ENCODE data around the gene FYCO1. TPM values are rescaled to one million over a fixed set of nuclear protein-coding genes. Genes with fewer than 3 reads are reported as not detected.

The FYCO1 gene
- total and polyA plus RNA-seq, 9 of the 15 experiments (the other 6 are each of a cell fraction or from before 2014, with no cell fraction given), result 2.1 to 13.8 (median 7.4) TPM

DNA sequence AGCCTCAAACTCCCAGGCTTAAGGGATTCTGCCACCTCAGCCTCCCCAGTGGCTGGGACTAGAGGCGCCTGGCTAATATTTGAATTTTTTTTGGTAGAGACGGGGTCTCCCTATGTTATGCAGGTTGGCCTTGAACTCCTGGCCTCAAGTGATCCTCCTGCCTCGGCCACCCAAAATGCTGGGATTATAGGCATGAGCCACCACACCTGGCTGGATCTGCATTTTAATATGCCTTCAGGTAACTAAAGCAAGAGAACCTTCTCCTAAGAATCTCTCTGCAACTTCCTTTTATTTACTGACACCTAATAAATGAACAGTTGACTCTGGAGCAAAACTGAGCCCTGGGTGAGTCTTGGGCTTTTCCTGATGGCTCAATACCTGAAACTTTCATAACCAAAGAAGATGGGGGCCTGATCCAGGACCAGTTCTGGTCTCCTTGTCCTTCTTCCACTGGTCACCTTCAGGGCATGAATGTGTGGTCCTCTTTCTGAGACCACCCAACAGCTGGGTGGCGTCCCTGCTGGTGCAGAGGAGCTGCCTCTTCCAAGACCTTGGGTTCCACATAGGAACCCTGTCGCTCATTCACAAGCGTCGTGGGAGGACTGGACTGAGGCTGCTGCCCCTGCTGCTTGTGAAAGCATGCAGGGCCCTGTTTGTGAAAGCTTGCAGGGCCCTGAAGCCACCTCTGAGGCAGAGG lies 81.1 kb downstream of the FYCO1 start:
- 22% methylated on average over 7 of the region's 7 CpGs for WGBS (ENCODE audit: insufficient coverage, low coverage, missing lambda C conversion rate)
- ChIA-PET POLR2A (interaction anchor here (0.6 to 0.8 kb wide), 2 partner anchors 9 to 107 kb away, joined by 3 read pairs; no protein-coding TSS in a partner anchor), CTCF (ENCODE audit: low intra/inter-chr PET ratio) (no interaction called here)
- Histone ChIP-seq H3K27ac (ENCODE audit: extremely low read depth, low read depth, low read length) (no peak overlapping the region), H3K79me2 (ENCODE audit: control insufficient read depth, insufficient read depth, low read length) (no peaks in the 10 kb centered on the region), H4K20me1 (replicated peaks; ENCODE audit: control insufficient read depth, insufficient read depth, low read length) (no peaks in the 10 kb centered on the region; the same call in 1 of the 2 replicates), H3K9me1 (ENCODE audit: control insufficient read depth, insufficient read depth, low read length) (no peaks in the 10 kb centered on the region), H3K4me2 (ENCODE audit: insufficient read depth, low read length) (no peak overlapping the region), H3K27me3 (ENCODE audit: control insufficient read depth in 2 of 2, insufficient read depth in 2 of 2, low read length in 2 of 2) (peaks cover 0 to 7% of the 10 kb centered on the region in 2 experiments; a peak in 2 of 5 replicates), H3K9me3 (replicated peaks; ENCODE audit: control insufficient read depth, insufficient read depth, low read depth, low read length) (no peaks in the 10 kb centered on the region), H3K4me1 (replicated peaks in 1 of 2; ENCODE audit: control insufficient read depth in 2 of 2, insufficient read depth in 2 of 2, low read length in 2 of 2) (no peaks in the 10 kb centered on the region; a peak in 1 of 5 replicates), H3K4me3 (no peak overlapping the region), H3K36me3 (ENCODE audit: control insufficient read depth, insufficient read depth, low read length) (peaks cover under 1% of the 10 kb centered on the region; the same call in 1 of the 3 replicates), H3K9ac (ENCODE audit: insufficient read depth in 1 of 2, low read depth in 2 of 2, low read length in 2 of 2) (no peak overlapping the region), H2AFZ (ENCODE audit: low read depth, low read length) (no peak overlapping the region)
- TF ChIP-seq SMARCA5 (IDR thresholded peaks at IDR 0.05), result no peak
- TF ChIP-seq MXI1 (IDR thresholded peaks at IDR 0.05; ENCODE audit: low read depth, low read length), result no peak
- no peak for TF ChIP-seq GATAD2A (IDR thresholded peaks at IDR 0.05)
- TF ChIP-seq, protein P1, sequence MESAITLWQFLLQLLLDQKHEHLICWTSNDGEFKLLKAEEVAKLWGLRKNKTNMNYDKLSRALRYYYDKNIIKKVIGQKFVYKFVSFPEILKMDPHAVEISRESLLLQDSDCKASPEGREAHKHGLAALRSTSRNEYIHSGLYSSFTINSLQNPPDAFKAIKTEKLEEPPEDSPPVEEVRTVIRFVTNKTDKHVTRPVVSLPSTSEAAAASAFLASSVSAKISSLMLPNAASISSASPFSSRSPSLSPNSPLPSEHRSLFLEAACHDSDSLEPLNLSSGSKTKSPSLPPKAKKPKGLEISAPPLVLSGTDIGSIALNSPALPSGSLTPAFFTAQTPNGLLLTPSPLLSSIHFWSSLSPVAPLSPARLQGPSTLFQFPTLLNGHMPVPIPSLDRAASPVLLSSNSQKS (CRISPR knock-in tag; IDR thresholded peaks at IDR 0.05), result no peak
- BruUV-seq (replicated peaks), result no TSS peak
- ATAC-seq (no peak; the same call in 2 of the 3 replicates), DNase-seq (ENCODE audit: extremely low read depth in 1 of 4, low spot score in 3 of 4) (no peak), FAIRE-seq (no peak)
- in situ Hi-C loops (cut with MboI), result no loop called here
- intact Hi-C loops (cut with micrococcal nuclease), result no loop called here

DNA sequence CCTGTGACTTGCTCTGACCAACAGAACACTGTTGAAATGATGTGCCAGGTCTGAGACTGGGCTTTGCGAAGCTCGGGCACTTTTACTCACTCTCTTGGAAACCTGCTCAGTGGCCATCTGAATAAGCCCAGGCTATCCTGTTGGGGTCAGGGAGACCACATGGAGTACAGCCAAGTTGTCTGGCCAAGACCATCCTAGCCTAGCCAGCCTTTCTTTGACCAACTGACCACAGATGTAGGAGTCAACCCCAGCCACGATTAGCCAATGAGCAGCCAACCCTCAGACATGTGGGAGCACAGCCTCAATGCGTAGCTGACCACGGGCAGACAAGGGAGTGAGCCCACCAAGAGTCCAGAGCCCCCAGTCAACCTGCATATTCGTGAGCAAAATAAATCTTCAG lies 83.2 kb downstream of the FYCO1 start:
- FAIRE-seq, result peak; percentile 11

More for the DNA sequence above, 83.2 kb downstream of the FYCO1 start:
- Histone ChIP-seq H3K4me3 (no peak overlapping the region), H3K9me1 (ENCODE audit: control insufficient read depth, insufficient read depth, low read length) (peaks cover 2% of the 10 kb centered on the region), H3K9me3 (replicated peaks; ENCODE audit: control insufficient read depth, insufficient read depth, low read depth, low read length) (no peaks in the 10 kb centered on the region), H3K9ac (ENCODE audit: insufficient read depth in 1 of 2, low read depth in 2 of 2, low read length in 2 of 2) (no peak overlapping the region), H2AFZ (ENCODE audit: low read depth, low read length) (no peak overlapping the region), H3K79me2 (ENCODE audit: control insufficient read depth, insufficient read depth, low read length) (no peaks in the 10 kb centered on the region), H3K36me3 (ENCODE audit: control insufficient read depth, insufficient read depth, low read length) (no peaks in the 10 kb centered on the region), H3K4me1 (replicated peaks in 1 of 2; ENCODE audit: control insufficient read depth in 2 of 2, insufficient read depth in 2 of 2, low read length in 2 of 2) (no peaks in the 10 kb centered on the region; a peak in 2 of 5 replicates), H3K27ac (ENCODE audit: extremely low read depth, low read depth, low read length) (no peak overlapping the region), H3K27me3 (ENCODE audit: control insufficient read depth in 2 of 2, insufficient read depth in 2 of 2, low read length in 2 of 2) (peaks cover 0 to 17% of the 10 kb centered on the region in 2 experiments; a peak in 3 of 5 replicates), H3K4me2 (ENCODE audit: insufficient read depth, low read length) (no peak overlapping the region), H4K20me1 (replicated peaks; ENCODE audit: control insufficient read depth, insufficient read depth, low read length) (no peaks in the 10 kb centered on the region; the same call in 1 of the 2 replicates)
- POLR2A ChIA-PET, result no interaction called here
- CTCF ChIA-PET (ENCODE audit: low intra/inter-chr PET ratio), result no interaction called here
- no peak for TF ChIP-seq ETV1 (tag; conservative IDR thresholded peaks at IDR 0.05; ENCODE audit: low read depth)
- no peak for TF ChIP-seq ZNF707 (CRISPR knock-in tag; conservative IDR thresholded peaks at IDR 0.05)
- no peak for TF ChIP-seq ZNF23 (CRISPR knock-in tag; IDR thresholded peaks at IDR 0.05)
- TF ChIP-seq, protein P2, sequence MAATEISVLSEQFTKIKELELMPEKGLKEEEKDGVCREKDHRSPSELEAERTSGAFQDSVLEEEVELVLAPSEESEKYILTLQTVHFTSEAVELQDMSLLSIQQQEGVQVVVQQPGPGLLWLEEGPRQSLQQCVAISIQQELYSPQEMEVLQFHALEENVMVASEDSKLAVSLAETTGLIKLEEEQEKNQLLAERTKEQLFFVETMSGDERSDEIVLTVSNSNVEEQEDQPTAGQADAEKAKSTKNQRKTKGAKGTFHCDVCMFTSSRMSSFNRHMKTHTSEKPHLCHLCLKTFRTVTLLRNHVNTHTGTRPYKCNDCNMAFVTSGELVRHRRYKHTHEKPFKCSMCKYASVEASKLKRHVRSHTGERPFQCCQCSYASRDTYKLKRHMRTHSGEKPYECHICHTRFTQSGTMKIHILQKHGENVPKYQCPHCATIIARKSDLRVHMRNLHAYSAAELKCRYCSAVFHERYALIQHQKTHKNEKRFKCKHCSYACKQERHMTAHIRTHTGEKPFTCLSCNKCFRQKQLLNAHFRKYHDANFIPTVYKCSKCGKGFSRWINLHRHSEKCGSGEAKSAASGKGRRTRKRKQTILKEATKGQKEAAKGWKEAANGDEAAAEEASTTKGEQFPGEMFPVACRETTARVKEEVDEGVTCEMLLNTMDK (IDR thresholded peaks at IDR 0.05; ENCODE audit: borderline replicate concordance, insufficient read depth, low read depth, low read length, poor library complexity, severe bottlenecking), result no peak
- no peak for TF ChIP-seq RAD51 (IDR thresholded peaks at IDR 0.05; ENCODE audit: borderline replicate concordance, low read depth)
- no peak for TF ChIP-seq CAMTA2 (CRISPR knock-in tag; conservative IDR thresholded peaks at IDR 0.05)
- in situ Hi-C loops (cut with MboI) (no loop called here), intact Hi-C loops (cut with micrococcal nuclease) (no loop called here)
- BruUV-seq (replicated peaks), result no TSS peak
- DNase-seq (ENCODE audit: extremely low read depth in 1 of 4, low spot score in 3 of 4) (no peak), ATAC-seq (no peak)
- 14% methylated on average over 6 of the region's 6 CpGs for WGBS (ENCODE audit: insufficient coverage, low coverage, missing lambda C conversion rate)

Data from K562 (cell line).